GM21367 (cell line): ENCODE results near the gene CD47.

ENCODE experiments used
- ATAC-seq: cut with Tn5 transposase; IDR thresholded peaks from one replicate; pipeline ENCODE4 v1.9.1; 2021; ENCODE audit not compliant: unreplicated experiment

CD47 gene

DNA sequence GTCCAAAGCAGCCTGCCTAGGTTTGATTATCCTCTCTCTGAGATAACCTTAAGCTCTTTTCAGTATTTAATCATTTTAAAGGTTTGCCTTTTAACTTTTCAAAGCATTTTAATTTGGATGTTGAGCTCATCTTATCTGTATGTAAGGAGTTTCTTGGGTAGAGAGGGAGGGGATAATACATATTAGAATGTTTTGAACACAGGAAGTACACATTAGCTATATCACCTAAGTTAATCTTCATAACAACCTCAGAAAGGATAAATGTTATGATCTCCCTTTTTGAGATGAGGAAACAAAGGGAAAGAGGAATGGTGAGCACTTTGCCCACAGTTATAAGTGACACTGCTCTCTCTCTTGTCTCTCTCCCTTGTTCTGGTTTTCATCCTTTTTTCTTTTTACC lies 2.2 kb upstream of the CD47 start:
- ATAC-seq: no peak

DNA sequence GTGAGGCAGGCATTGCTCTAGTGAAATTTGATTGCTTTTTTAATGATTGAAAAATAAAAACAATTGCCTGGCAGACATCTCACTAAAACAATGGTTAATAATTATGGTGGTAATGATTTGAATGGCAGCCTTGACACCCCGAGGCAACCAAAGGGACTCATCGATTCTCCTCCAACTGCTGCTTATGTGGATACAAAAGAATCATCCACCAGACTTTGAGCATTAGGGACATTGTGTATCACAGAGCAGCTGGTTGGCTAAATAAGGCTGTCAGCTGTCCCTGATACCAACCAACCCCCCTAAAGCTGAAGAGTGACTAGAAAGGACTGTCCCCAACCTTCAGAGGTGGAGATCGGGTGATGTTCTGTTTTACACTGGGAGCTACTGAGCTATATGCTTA lies 1.7 kb upstream of the CD47 start:
- no peak for ATAC-seq

DNA sequence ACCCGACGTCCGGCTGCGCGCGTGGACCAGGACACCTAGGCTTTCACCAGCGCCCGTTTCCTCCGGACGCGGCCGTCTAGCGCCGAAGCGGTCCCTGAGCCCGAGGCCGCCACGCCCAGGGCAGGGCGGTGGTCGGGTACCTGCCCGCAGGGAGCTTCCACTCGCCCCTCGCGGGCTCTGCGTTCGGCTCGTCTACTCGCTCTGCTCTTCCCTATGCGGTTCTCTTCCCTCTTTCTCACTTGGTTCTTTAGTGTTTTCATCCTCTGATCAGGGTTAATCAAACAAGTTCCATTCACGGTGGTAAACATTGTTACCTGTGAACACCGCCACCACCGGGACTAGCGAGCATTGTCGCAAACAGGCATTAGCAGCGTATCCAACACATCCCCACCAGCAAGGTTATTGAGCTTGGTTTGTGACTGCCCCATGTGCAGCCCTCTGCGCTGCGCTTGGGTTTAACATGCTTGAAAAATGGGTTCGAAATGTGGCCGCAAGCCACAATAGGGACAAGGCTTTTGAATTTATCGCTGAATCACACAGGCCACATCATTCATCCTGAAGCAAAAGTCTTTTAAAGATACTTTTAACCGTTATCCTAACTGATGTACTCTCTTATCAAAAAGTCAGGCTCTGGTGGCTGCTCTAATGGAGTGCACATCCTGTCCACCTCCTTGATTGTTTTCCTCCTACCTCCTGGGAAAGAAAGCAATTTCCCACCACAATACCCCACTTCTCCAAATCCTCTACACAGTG lies 843 bp upstream of the CD47 start:
- ATAC-seq: peak; percentile 5

DNA sequence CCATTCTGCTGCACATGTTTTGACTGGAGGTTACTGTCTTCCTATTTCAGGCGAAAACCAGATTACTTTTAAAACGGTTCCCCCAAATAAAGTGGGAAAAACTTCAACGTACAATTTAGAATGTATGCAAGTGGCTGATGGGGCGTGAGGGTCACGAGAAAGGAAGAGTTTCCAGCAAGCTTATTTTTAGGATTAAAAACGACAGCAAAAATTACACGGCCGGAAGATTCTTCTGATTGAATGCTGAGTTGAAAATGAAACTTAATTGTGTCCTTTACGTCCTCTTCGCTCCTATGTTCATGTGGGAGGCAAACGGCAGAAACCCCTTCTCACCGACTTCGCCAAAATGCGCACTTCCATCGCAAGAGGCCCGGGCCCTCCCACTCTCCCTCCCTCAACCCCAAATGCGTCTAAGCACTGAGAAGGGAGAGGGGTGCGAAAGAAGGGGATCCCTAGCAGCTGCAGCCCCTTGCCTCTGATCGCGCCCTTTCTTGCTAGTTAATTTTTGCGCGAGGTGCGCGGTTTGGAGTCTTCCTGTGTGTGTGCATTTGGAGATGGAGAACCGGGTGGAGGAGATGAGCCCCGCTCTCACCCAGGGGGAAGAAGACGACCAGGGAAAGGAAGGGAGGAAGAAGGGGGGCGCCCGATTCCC lies 656 bp downstream of the CD47 start:
- ATAC-seq: peak; percentile 12

DNA sequence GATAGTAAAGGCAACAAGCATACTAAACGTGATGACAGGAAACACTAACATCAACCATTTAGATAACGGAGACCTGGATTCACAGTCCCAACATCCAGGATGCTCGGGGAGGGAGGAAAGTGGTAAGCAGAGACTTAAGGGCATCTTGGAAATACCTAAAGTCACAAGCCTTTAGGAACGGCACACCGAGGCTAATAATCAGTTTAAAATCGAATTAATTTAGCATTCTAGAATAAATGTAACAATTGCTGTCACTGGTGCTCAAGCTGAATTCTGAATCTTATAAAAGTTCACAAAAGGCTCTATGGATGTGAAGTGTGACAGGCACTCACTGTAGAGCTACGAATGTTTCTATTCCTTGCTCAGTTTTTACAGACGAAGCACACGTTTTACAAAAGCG lies 1.3 kb downstream of the CD47 start:
- ATAC-seq: no peak

DNA sequence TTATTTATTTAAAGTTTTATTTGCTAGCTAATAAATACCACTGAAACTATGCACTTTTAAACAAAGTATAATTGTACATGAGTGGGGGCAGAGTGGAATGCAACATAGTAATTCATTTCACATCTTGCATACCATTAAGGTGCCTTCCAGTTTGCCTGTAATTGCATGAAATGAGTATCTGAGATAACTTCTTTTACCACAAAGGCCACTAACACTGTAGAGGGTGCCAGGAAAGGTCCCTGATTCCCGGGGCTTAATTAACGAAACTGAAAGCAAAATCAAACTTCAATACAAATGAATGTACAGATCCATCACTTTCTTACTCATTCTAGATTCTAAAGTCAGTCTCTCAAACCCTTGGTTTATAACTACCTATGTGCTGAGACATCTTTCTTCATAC lies 2.1 kb downstream of the CD47 start:
- ATAC-seq: peak; percentile 32

DNA sequence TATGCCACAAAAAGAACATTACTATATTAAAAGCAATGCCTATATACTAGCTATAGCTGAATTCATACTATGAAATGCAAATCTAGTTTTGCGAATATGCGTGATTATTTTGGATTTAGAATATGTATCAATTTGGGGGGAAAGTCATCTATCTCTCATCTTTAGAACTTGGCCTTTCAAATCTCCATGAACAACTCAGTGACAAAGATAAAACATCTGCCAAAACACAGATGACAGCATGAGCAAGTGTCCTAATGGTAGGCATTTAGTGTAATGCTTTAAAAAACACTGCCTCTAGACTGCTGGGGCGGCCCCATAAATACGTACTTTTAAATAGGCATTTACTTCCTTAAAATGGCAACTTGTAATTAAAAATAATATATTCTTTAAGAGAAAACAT lies 2.7 kb downstream of the CD47 start:
- no peak for ATAC-seq

DNA sequence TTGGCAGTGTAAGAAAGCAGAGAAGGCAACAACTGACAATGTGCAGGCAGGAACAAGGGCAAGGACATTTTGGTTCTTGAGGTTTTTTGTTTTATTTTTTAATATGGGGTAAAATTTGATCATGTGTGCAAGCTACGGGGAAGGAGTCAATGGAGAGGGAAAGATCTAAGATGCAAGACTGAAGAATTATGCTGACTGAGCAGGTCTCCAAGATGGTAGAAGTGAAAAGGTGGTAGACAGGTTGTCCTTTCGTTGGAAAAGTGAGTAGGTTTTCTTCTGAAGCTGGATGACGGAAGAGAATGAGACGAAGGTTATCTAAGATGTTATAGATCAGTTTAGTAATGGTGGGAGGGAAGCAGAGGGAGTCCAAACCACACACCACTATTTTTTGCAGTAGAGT lies 4.2 kb downstream of the CD47 start:
- ATAC-seq: no peak

DNA sequence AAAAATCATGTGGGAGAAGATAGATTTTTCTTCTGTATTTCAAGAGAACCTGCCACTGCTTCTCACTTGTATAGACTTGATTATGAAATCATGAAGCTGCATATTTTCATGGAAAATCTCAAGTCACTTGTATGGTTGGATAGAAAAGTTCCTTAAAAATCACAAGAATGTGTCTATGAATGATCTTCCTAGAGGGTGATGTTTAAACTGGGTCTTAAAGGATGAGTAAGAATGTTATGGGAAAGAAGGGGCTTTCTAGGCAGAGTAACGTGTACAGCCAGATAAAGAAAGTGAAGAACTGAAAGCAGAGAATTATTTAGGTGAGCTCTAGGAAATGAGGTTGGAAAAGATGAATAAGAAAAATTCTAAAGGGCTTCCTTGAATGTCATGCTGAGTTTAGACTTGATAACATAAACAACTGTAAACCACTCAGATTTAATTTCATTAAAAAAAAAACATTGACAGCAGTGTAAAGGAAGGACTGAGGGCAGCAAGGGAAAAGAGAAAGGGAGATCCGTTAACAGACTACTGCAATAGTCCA lies 5.0 kb downstream of the CD47 start:
- no peak for ATAC-seq

DNA sequence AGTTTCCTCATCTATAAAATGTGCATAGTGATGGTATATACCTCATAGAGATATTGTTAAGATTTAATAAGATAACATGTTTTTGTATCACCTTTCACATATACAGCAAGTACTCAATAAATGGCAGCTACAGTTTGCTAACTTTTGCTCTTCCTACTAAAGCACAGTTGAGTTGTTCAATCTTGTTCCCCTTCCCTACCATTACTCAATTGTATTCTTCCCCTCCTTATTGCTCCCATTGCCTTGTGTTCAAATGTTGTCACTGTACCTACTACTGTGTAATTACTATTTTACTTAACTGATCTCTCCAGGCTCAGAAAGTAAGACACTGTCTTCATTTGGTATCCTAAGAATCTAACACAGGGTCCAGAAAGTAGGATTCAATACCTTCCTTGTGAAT lies 5.5 kb downstream of the CD47 start:
- no peak for ATAC-seq

DNA sequence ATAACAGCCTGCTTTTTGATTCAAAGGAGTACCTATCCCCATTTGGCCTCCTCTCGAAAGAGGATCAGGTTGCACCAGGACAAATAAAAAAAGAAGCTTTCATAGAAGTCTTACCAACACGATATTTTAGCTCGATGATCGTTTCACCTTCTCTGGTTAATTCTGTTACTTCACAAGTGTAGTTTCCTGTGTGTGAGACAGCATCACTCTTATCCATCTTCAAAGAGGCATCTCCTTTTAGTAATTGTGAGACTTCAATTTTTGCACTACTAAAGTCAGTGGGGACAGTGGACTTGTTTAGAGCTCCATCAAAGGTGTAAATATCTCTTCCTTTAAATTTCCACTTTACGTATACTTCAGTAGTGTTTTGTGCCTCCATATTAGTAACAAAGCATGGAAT lies 11.0 kb downstream of the CD47 start:
- ATAC-seq: no peak

DNA sequence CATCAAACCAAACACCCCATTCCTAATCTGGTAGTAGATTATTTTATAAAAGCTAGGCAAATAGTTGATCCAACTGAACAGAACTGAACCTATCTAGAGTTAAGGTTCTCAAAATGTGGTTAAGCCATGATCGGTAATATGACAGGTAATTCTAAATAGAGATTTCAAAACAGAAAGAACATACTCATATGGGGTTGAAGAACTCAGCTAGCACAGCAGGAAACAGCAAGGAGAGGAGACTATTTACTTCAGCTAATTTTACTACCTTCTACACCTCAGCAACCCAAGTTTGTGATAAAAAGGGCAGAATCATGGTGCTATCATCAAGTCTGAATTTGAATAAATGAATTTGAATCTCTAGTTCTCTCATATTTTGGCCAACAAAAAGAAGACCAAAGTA lies 11.8 kb downstream of the CD47 start:
- no peak for ATAC-seq

DNA sequence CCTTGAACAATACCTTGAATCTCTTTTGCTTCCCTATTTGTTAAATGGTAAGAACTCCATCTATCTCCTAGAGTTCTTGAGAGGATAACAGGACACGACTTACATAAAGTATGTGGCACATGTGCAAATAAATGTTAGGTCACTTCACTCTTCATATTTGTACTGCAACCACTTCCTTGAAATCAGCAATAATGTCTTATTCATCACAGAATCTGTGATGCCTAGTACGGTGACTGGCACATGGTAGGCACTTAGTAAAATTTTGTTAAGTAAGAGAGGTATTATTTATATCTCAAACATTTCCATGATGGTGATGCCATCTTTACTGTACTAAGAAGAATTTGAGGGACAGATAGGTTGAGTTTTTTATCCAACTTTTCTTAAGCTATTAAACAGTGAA lies 14.3 kb downstream of the CD47 start:
- no peak for ATAC-seq

DNA sequence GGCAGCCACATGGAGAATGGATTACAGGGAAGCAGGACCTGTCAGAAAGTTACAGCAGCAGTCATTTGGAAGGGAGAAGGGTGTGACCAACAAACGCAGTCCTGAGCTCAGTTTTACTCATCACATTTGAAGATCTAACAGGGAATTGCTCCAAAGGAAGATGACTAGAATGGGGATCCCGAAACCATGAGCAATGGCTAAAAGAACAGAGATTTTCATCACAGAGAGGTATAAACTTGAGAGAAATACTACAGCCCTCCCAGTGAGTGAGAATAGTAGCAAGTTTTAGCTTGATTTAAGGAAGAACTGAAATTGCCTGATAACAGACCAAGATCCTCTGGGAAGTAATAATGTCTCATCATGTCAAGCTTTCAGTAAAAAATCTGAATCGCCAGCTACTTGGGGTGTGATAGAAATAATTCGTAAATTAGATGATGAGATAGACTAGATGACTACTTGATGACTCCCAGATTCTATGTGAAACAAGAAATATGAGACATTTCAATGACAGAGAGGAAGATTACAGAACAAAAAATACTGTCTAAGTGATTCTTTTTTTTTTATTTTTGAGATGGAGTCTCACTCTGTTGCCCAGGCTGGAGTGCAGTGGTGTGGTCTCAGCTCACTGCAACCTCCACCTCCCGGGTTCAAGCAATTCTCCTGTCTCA lies 16.9 kb downstream of the CD47 start:
- no peak for ATAC-seq

DNA sequence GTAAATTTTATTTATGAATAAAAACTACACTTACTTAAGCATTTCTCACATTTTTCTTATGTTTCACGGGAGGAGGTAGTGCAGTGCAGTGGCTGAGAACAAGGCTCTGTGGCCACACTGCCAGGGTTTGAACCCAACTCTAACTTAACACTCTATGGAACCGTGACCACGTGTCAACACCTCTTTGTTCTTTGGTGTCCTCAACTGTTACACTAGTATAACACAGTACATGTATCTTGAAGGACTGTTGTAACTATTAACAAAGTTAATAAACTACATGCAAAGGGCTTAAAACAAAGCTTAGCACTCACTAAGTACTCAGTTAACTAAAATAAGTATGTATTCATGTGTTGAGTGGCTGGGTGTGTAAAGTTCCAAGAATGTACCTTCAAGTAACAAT lies 19.5 kb downstream of the CD47 start:
- no peak for ATAC-seq

DNA sequence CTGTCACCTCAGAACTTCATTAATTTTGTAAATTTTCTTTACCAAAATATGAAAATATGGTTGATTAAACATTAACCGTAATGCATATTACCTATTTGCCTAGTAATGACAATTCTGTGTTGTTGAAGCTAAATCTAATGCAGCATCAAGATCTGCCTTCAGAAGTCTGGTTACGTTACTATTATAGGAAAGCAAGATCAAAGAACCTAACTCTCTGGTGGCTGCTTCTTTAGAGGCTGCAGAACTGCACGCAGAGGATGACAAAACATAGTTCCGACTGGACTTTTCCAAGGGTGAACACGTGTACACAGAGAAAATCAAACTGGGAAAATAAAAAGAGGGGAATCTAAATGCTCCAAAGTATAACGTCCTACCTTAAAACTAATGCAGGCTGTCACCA lies 20.5 kb downstream of the CD47 start:
- ATAC-seq: no peak

DNA sequence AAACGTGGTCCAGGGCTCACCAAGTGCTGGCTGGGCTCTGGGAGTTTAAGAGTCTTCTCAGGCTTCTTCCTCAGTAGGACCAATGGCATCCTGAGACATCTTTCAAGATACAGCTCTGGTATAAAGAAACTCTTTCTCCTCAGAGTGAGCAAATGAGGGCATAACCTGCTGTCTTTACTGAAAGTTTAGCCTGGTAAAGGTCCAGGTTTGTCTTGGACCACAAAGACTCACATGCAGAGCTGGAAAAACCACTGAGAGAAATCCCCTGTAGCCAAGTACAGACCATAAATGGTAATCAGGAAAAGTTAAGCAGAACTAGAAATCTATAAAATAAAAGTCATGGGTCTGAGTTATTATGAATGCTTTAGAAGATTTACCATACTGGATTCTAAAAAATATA lies 23.1 kb downstream of the CD47 start:
- no peak for ATAC-seq

DNA sequence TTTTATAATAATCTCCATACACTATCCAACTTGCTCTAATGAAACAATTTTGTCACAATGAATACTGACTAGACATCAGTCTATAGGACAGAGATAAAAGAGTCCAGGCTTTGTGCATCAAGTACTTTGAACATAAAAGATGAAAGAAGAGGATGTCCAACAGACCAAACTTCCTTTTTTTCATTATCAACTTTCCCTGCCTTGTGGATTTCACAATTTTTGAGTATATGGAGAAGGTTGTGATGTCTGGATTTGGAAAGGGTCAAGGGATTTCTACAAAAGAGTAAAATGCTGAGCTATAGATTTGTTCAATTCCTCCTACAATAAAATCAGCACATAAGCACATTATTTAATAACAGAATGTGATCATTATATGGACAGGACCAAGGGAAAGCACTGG lies 25.7 kb downstream of the CD47 start:
- ATAC-seq: no peak

DNA sequence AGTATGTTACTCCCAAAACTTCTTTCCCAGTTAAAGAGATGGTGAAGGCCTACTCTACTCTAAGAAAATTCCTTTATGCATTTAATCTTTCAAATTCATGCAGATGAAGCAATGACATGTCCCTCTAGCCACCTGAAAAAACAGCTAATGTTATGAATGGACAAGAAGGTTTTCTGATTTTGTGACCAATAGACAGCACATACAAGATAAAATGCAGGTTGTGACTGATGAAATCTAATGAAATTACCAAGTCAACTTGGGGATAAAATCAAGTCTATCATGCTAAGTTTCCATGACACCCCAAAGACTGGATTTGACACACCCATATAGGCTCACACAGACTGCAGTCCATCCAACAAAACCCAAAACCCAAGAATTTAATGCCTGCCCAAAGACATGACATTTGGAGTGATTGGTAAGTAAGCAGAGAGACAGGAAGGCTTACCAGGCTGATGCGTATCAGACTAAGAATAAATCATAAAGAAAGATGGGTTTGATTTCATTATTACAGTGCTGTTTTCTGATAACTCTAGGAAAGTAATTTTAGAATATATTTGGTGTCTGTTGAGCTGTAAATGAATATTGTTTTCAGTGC lies 26.4 kb downstream of the CD47 start:
- ATAC-seq: no peak

DNA sequence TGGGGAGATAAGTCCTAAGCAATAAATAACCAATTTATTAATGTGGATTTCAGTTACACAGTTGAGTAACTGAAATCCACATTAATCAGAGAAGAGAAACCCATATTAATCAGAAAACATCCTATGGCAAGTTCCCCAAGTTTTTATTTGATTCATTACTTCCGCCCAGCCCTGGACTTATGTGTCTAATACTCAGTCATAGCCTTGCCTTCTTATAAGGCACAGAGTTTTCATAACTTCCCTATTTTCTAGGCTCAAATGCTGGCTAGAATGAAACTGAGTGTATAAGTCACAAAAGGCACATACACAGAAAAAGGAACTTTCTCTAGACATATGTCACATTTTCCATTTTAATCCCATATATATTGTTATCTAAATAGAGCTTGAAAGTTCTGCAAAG lies 28.8 kb downstream of the CD47 start:
- peak; percentile 85 for ATAC-seq

DNA sequence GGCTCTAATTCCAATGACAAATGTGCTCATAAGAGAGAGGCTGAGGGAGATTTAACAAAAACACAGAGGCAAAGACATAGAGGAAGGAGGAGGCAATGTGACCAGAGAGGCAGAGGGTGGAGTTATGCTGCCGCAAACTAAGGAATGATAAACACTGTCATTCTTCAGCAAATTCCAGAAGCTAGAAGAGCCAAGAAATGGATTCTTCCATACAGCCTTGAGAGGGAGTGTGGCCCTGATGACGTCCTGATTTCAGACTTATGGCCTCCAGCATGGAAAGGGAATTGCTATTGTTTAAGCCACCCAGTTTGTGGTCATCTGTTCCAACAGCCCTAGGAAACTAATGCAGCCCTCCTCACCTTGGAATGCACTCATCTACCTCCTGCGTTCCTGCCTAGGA lies 30.5 kb downstream of the CD47 start:
- no peak for ATAC-seq

DNA sequence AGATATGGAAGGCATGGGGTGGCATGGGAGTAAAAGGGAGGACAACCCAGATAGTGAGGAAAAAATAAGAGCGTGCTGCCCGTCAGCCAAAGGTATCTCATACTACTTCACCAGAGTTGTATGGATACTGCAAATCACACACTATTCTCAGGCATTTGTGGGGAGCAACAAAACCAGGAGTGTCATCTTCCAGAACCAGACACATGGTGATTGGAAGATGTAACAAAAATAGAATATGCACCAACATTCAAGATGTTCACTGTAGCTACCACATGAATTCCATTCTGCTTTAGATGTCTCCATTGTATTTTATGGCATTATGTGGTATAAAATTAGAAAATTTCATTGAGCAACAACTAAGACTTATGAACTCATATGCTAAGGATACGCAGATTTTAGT lies 34.9 kb downstream of the CD47 start:
- ATAC-seq: no peak
